Gastroesophageal sphincter (tissue), 4 donors: ENCODE measurements around the gene PDZRN4. TPM values are rescaled to one million over a fixed set of nuclear protein-coding genes. Genes with fewer than 3 reads are reported as not detected.

Experiments used
- ATAC-seq: fragments of 150-250 bp; one replicate; pipeline ENCODE4 v1.9.1; 2016; ENCODE audit warnings: mild to moderate bottlenecking, moderate library complexity
- H3K27ac ChIP-seq, 4 donors: fragments of 200-600 bp; sonication (generic) in 3 of 4; 1 replicate in 3 of 4; 2 replicates in 1 of 4; pipeline ENCODE4 v1.5.1; 2016 to 2019
- H3K27me3 ChIP-seq: fragments of 200-600 bp; sonication (generic); one replicate; pipeline ENCODE4 v1.5.1; 2019
- H3K36me3 ChIP-seq, 2 donors: fragments of 200-600 bp; sonication (generic); one replicate each; pipeline ENCODE4 v1.5.1; 2019; ENCODE audit warnings: control low read depth in 1 of 2
- H3K4me1 ChIP-seq, 3 donors: fragments of 200-600 bp; sonication (generic); 1 replicate in 2 of 3; 2 replicates in 1 of 3; pipeline ENCODE4 v1.5.1; 2016 to 2019; ENCODE audit warnings: control low read depth in 2 of 3
- H3K4me3 ChIP-seq, 2 donors: fragments of 200-600 bp; sonication (generic); one replicate each; pipeline ENCODE4 v1.5.1; 2019; ENCODE audit warnings: mild to moderate bottlenecking in 1 of 2, moderate library complexity in 1 of 2
- H3K9me3 ChIP-seq, 3 donors: fragments of 200-600 bp; sonication (generic); one replicate each; pipeline ENCODE4 v1.5.1; 2017 to 2019; ENCODE audit warnings: control low read depth in 2 of 3
- EP300 ChIP-seq: sonication (generic); formaldehyde crosslinking; IDR thresholded peaks from one replicate; pipeline ENCODE4 v1.6.1; 2017; ENCODE audit warnings: antibody characterized with exemption, mild to moderate bottlenecking
- POLR2A ChIP-seq, 2 donors: fragments of 450-650 bp; IDR thresholded peaks; one replicate each; pipeline ENCODE4 v1.6.1; 2017; ENCODE audit warnings: antibody characterized with exemption in 2 of 2, mild to moderate bottlenecking in 2 of 2, moderate library complexity in 1 of 2
- POLR2AphosphoS5 ChIP-seq: sonication (generic); formaldehyde crosslinking; IDR thresholded peaks from one replicate; pipeline ENCODE4 v1.6.1; 2017; ENCODE audit warnings: antibody characterized with exemption
- WGBS, 2 donors: methylation state at CpG; one replicate each; pipeline ENCODE4 v1.1.5; 2018; ENCODE audit warnings: low coverage in 1 of 2; 5-methylcytosine and 5-hydroxymethylcytosine counted together
- total RNA-seq, 4 donors: library from RNA; depleted of rRNA; stranded (reverse); fragments of >200 nt; gene quantifications; one replicate each; pipeline ENCODE4 v1.1.0, GENCODE V29; 2016
- TF ChIP-seq, protein P1 (sequence below), 4 experiments: fragments of 200-600 bp in 2 of 4; fragments of 450-650 bp in 2 of 4; sonication (generic) in 1 of 4; IDR thresholded peaks; one replicate each; pipeline ENCODE4 v1.5.1; 2017 to 2019; ENCODE audit warnings: antibody characterized with exemption in 4 of 4, mild to moderate bottlenecking in 2 of 4, moderate library complexity in 2 of 4

PDZRN4 gene
- total RNA-seq, 4 donors from 2014 or later: 32.0 to 87.8 (median 50.8) TPM

DNA sequence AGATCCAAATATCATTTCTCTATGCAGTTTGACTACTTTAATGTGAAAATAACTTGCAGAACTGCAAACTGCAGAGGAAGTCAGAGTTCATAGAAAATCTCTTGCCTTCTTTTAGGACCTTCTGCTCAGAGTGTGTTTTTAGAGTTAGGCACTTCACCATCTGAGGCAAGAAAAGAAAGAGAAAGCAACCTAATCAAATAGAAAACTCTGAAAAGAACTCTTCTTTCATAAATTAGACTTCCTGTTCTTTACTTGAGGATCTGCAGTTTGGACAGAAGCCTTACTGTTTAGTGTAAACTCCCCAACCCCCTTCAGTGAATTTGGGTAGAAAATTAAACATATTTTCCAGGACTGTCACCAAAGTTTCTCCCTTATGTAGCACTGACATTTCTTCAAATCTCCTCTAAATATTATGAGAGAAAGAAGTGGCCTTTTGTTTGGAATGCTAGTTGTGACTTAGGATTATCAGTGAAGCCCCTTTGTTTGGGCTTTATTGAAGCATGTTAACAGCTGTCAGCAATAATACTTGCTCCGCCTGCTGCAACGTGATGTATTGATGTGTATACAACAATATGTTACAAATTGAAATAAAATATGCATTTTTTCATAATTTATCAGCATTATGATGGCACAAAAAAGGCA is 99.5 kb downstream of the PDZRN4 start:
- Histone ChIP-seq H3K4me1 (peaks cover 0 to 30% (median 0%) of the 10 kb centered on the region in 3 donors), H3K4me3 (no peak overlapping the region), H3K27ac (no peak overlapping the region), H3K27me3 (no peaks in the 10 kb centered on the region), H3K9me3 (no peaks in the 10 kb centered on the region), H3K36me3 (no peaks in the 10 kb centered on the region)
- 49 to 53% methylated on average over 2 of the region's 2 CpGs for WGBS, 2 donors
- TF ChIP-seq POLR2A (IDR thresholded peaks at IDR 0.05): no peak
- TF ChIP-seq POLR2AphosphoS5: no peak
- TF ChIP-seq EP300: no peak
- TF ChIP-seq, protein P1, sequence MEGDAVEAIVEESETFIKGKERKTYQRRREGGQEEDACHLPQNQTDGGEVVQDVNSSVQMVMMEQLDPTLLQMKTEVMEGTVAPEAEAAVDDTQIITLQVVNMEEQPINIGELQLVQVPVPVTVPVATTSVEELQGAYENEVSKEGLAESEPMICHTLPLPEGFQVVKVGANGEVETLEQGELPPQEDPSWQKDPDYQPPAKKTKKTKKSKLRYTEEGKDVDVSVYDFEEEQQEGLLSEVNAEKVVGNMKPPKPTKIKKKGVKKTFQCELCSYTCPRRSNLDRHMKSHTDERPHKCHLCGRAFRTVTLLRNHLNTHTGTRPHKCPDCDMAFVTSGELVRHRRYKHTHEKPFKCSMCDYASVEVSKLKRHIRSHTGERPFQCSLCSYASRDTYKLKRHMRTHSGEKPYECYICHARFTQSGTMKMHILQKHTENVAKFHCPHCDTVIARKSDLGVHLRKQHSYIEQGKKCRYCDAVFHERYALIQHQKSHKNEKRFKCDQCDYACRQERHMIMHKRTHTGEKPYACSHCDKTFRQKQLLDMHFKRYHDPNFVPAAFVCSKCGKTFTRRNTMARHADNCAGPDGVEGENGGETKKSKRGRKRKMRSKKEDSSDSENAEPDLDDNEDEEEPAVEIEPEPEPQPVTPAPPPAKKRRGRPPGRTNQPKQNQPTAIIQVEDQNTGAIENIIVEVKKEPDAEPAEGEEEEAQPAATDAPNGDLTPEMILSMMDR (IDR thresholded peaks at IDR 0.05): no peak
- no peak for ATAC-seq

DNA sequence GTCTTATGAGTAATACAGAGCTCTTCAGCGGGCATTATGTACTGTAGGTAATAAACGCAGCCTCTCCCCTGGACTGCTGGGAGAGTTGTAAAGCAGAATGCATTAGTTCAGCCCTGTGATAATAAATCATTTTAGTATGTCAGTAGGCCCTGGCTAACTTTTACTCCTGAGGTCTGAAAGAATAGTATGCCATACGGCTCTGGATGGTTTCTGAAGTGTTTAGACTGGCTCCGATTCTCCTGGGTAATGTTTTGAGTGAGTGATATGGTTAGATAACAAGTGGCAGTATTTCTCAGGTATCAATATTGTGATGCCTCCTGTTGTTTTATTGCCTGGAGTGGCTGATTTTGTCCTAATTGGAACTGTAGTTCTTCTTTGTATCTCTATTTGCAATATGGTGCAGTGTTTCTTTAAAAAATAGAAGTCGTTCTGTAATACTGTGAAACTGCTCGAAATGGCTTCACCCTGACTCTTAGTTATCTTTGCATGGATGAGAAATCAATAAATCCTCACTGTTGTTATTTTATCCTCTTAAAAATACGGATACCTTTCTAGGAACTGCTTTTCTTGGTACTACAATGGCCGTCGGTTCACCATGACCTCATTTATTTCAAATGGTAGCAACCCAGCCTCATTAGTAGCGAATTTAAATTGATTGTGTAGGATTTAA is 100.2 kb downstream of the PDZRN4 start:
- Histone ChIP-seq H3K4me1 (peaks cover 0 to 30% (median 0%) of the 10 kb centered on the region in 3 donors), H3K9me3 (no peaks in the 10 kb centered on the region), H3K4me3 (no peak overlapping the region), H3K36me3 (no peaks in the 10 kb centered on the region), H3K27ac (no peak overlapping the region), H3K27me3 (no peaks in the 10 kb centered on the region)
- ATAC-seq: no peak
- TF ChIP-seq, protein P1 (IDR thresholded peaks at IDR 0.05): no peak
- TF ChIP-seq EP300 (no peak), POLR2AphosphoS5 (no peak), POLR2A (IDR thresholded peaks at IDR 0.05) (no peak)
- 59 to 67% methylated on average over 10 of the region's 10 CpGs for WGBS, 2 donors

DNA sequence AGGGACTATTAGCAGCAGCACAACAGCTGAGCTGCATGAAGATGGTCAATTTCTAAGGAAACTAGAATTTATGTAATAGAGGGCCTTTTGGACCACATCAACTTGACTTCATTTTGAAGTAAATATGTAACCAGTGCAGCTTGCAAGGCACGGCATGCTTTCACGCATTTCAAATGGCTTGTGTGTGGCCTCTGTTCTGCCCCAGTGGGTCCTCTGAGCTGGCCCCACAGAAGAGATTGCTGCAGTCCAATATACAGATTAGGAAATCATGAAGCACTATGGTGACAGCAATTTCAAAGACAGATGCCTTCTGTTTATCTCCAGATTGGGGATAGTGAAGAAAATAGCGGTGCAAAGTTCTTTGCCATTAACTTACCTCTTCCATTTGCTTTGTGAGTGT is 101.4 kb downstream of the PDZRN4 start:
- H3K36me3 ChIP-seq: no peaks in the 10 kb centered on the region
- no peak overlapping the region for H3K4me3 ChIP-seq
- WGBS, 2 donors: 66 to 100% methylated on average over 3 of the region's 3 CpGs
- no peaks in the 10 kb centered on the region for H3K9me3 ChIP-seq
- TF ChIP-seq POLR2AphosphoS5: no peak
- TF ChIP-seq, protein P1 (IDR thresholded peaks at IDR 0.05): no peak
- no peak for TF ChIP-seq EP300
- TF ChIP-seq POLR2A (IDR thresholded peaks at IDR 0.05): no peak
- no peak overlapping the region for H3K27ac ChIP-seq
- peaks cover 0 to 30% (median 0%) of the 10 kb centered on the region in 3 donors for H3K4me1 ChIP-seq
- no peaks in the 10 kb centered on the region for H3K27me3 ChIP-seq
- no peak for ATAC-seq

DNA sequence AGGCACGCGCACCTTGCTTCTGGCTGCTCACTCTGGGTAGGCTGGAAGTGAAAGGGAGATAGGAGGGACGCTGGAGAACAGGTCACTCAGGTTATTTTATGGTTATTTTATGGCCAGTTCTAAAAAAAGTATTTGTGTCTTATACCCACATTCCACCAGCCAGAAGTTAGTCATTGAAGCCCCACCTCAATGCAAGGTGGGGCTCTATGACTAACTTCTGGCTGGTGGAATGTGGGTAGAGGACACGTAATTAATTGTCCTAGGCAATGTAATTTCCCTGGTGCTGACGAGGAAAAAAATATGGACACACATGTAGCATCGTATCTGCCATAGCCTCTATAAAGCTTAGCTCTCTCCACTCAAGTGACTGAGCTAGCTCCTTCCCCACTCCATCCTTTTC is 104.9 kb downstream of the PDZRN4 start:
- no peaks in the 10 kb centered on the region for H3K9me3 ChIP-seq
- no peak overlapping the region for H3K27ac ChIP-seq
- WGBS, 2 donors: 73 to 95% methylated on average over 3 to 4 of the region's 6 CpGs
- TF ChIP-seq, protein P1 (IDR thresholded peaks at IDR 0.05): no peak
- TF ChIP-seq POLR2A (IDR thresholded peaks at IDR 0.05) (no peak), EP300 (no peak), POLR2AphosphoS5 (no peak)
- H3K4me3 ChIP-seq: no peak overlapping the region
- H3K27me3 ChIP-seq: no peaks in the 10 kb centered on the region
- no peaks in the 10 kb centered on the region for H3K36me3 ChIP-seq
- H3K4me1 ChIP-seq: peaks cover 0 to 7% (median 0%) of the 10 kb centered on the region in 3 donors
- ATAC-seq: no peak

DNA sequence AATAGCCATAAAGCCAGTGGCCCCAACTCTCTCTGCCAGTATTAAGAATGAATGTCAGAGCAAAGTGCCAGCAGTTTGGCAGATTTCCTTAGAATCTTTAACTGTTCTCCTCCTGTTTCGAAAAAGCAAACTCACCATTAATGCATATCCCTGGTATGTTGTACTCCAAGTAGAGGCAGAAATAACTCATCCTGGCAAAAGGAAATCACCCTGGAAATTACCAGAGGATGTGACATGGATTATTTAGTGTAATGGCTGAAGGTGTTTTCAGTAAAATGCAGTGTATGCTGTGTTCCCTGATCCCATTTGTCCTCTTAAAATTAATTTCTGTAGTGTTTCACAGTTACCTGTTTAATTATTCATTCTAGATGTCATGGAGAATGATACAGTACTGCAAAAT is 105.3 kb downstream of the PDZRN4 start:
- H3K4me1 ChIP-seq: peaks cover 0 to 3% (median 0%) of the 10 kb centered on the region in 3 donors
- WGBS, 2 donors: 63 to 100% methylated on average over 1 of the region's 1 CpG
- no peak overlapping the region for H3K4me3 ChIP-seq
- H3K27ac ChIP-seq: no peak overlapping the region
- no peaks in the 10 kb centered on the region for H3K9me3 ChIP-seq
- no peak for ATAC-seq
- no peaks in the 10 kb centered on the region for H3K27me3 ChIP-seq
- TF ChIP-seq POLR2A (IDR thresholded peaks at IDR 0.05) (no peak), EP300 (no peak), POLR2AphosphoS5 (no peak)
- TF ChIP-seq, protein P1 (IDR thresholded peaks at IDR 0.05): no peak
- no peaks in the 10 kb centered on the region for H3K36me3 ChIP-seq
